MM.1S (cell line): ENCODE results near the gene CENPM.

ENCODE experiments used
- DNase-seq: peaks from one replicate; pipeline ENCODE4 v3.0.0-alpha.2; 2015
- H2AFZ ChIP-seq: fragments of 300-600 bp; sonication (generic); 2 replicates; pipeline ENCODE4 v1.6.0; 2016; ENCODE audit warnings: antibody characterized with exemption, low read length
- H3F3A ChIP-seq: fragments of 300-600 bp; sonication (generic); 2 replicates; pipeline ENCODE4 v1.6.1; 2016; ENCODE audit warnings: mild to moderate bottlenecking, antibody characterized with exemption, low read length, moderate library complexity, mixed read lengths; ENCODE audit not compliant: insufficient read depth
- H3K27ac ChIP-seq: fragments of 300-600 bp; sonication (generic); 2 replicates; pipeline ENCODE4 v1.5.1; 2016; ENCODE audit warnings: mild to moderate bottlenecking, low read length
- H3K27me3 ChIP-seq: fragments of 300-600 bp; sonication (generic); replicated peaks from 2 replicates; pipeline ENCODE4 v1.6.0; 2016; ENCODE audit warnings: low read length; ENCODE audit not compliant: insufficient read depth
- H3K36me3 ChIP-seq: fragments of 300-600 bp; sonication (generic); replicated peaks from 2 replicates; pipeline ENCODE4 v1.6.1; 2016; ENCODE audit warnings: mild to moderate bottlenecking, low read length, mixed read lengths; ENCODE audit not compliant: insufficient read depth
- H3K4me1 ChIP-seq: fragments of 300-600 bp; sonication (generic); 2 replicates; pipeline ENCODE4 v1.6.1; 2016; ENCODE audit warnings: low read length, mixed read lengths
- H3K4me2 ChIP-seq: fragments of 300-600 bp; sonication (generic); 2 replicates; pipeline ENCODE4 v1.6.0; 2016; ENCODE audit warnings: low read depth, low read length
- H3K4me3 ChIP-seq: fragments of 300-600 bp; sonication (generic); 2 replicates; pipeline ENCODE4 v1.5.1; 2016; ENCODE audit warnings: low read length, mixed read lengths
- H3K79me2 ChIP-seq: fragments of 300-600 bp; sonication (generic); 2 replicates; pipeline ENCODE4 v1.6.1; 2016; ENCODE audit warnings: mixed run types, low read length, mixed read lengths
- H3K9ac ChIP-seq: fragments of 300-600 bp; sonication (generic); 2 replicates; pipeline ENCODE4 v1.6.1; 2016; ENCODE audit warnings: low read length, mixed read lengths
- H3K9me2 ChIP-seq: fragments of 300-600 bp; sonication (generic); replicated peaks from 2 replicates; pipeline ENCODE4 v1.6.1; 2016; ENCODE audit warnings: mild to moderate bottlenecking, low read length, mixed read lengths; ENCODE audit not compliant: insufficient read depth
- H3K9me3 ChIP-seq: fragments of 300-600 bp; sonication (generic); replicated peaks from 2 replicates; pipeline ENCODE4 v1.6.1; 2016; ENCODE audit warnings: mild to moderate bottlenecking, low read length, mixed read lengths; ENCODE audit not compliant: insufficient read depth
- H4K20me1 ChIP-seq: fragments of 300-600 bp; sonication (generic); 2 replicates; pipeline ENCODE4 v1.6.1; 2016; ENCODE audit warnings: mild to moderate bottlenecking, low read length, moderate library complexity, mixed read lengths; ENCODE audit not compliant: insufficient read depth
- EZH2 ChIP-seq: fragments of 300-600 bp; sonication (generic); optimal IDR thresholded peaks from 2 replicates; pipeline ENCODE3; 2017; ENCODE audit warnings: low read depth, mild to moderate bottlenecking, antibody characterized with exemption, low read length, mixed read lengths
- EZH2phosphoT487 ChIP-seq: fragments of 300-600 bp; sonication (generic); IDR thresholded peaks from 2 replicates; pipeline ENCODE4 v1.6.1; 2018; ENCODE audit warnings: antibody characterized with exemption, low read length
- TF ChIP-seq, protein P1 (sequence below): fragments of 300-600 bp; sonication (generic); IDR thresholded peaks from 2 replicates; pipeline ENCODE4 v1.5.1; 2016; ENCODE audit warnings: antibody characterized with exemption, low read length, mixed read lengths

CENPM gene

DNA sequence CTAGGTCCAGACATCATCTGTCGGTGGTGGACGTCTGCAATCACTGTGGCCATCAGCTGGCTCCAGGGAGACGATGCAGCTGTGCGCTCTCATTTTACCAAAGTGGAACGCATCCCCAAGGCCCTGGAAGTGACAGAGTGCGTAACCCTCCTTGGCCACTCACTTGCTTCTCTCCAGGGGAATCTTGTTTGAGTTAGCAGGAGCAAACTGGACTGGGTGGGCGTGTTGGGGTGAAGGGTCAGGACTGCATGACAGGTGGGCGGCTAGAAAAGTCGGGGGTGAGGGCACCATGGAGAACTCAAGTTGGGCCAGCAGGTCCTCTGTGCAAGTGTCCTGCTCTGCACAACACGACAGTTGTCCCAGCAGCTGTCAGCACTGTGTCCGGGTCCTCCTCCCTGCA lies 48.3 kb downstream of the CENPM start:
- H4K20me1 ChIP-seq: no peaks in the 10 kb centered on the region
- H2AFZ ChIP-seq: no peak overlapping the region
- no peaks in the 10 kb centered on the region for H3K4me1 ChIP-seq
- no peaks in the 10 kb centered on the region for H3K27me3 ChIP-seq
- peaks cover 14% of the 10 kb centered on the region for H3K36me3 ChIP-seq
- no peak overlapping the region for H3K4me3 ChIP-seq
- H3K9me2 ChIP-seq: no peaks in the 10 kb centered on the region
- TF ChIP-seq, protein P1, sequence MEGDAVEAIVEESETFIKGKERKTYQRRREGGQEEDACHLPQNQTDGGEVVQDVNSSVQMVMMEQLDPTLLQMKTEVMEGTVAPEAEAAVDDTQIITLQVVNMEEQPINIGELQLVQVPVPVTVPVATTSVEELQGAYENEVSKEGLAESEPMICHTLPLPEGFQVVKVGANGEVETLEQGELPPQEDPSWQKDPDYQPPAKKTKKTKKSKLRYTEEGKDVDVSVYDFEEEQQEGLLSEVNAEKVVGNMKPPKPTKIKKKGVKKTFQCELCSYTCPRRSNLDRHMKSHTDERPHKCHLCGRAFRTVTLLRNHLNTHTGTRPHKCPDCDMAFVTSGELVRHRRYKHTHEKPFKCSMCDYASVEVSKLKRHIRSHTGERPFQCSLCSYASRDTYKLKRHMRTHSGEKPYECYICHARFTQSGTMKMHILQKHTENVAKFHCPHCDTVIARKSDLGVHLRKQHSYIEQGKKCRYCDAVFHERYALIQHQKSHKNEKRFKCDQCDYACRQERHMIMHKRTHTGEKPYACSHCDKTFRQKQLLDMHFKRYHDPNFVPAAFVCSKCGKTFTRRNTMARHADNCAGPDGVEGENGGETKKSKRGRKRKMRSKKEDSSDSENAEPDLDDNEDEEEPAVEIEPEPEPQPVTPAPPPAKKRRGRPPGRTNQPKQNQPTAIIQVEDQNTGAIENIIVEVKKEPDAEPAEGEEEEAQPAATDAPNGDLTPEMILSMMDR: no peak
- TF ChIP-seq EZH2phosphoT487 (no peak), EZH2 (no peak)
- no peak overlapping the region for H3K4me2 ChIP-seq
- H3K9ac ChIP-seq: no peak overlapping the region
- no peak for DNase-seq
- H3K9me3 ChIP-seq: no peaks in the 10 kb centered on the region
- H3F3A ChIP-seq: no peaks in the 10 kb centered on the region; the same call in 1 of the 2 replicates
- H3K79me2 ChIP-seq: 0 out of 2 replicates have a peak, but pooled peaks cover 3% of the 10 kb centered on the region
- H3K27ac ChIP-seq: no peak overlapping the region

DNA sequence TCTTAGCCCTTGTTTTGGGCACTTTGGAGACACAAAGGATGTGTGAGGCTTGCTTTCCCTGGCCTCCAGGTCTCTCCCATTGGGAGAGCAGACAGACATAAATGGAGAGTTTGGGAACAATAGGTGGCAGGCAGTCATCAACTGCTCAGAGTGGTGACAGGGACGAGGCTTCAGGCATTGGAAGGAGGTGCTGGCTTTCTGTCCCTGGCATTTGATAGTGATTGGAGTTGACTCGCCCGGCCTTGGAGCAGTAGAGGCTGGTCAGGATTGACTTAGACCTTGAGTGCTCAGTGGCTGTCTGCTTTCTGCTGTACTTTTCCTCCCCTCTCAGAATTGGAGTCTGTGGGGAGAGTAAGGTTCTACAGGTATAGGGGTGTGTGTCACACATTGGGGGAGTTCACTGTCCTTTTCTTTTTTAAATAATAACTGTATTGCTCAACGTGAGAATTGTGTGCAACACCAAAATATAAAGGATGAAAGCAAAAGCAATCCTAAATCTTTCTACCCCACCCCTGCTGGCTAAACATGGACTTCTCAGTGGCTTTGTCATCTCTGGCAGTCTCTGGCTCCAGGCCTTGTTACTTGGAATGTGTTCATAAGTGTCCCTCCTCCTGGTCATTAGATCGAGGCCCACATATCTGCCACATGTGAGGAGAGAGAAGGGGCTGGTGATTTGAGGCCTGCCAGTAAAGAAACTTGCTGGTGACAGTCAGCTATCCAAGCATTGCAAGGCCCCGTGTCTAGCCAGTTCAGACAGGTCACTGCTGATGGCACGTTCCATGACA lies 53.2 kb downstream of the CENPM start:
- no peak overlapping the region for H3K4me3 ChIP-seq
- no peak for DNase-seq
- peaks cover 7% of the 10 kb centered on the region; the same call in 1 of the 2 replicates for H3K79me2 ChIP-seq
- no peak overlapping the region for H3K4me2 ChIP-seq
- H3K9ac ChIP-seq: no peak overlapping the region
- H3K4me1 ChIP-seq: no peaks in the 10 kb centered on the region
- H3K27ac ChIP-seq: no peak overlapping the region
- no peak overlapping the region for H2AFZ ChIP-seq
- H3K36me3 ChIP-seq: peaks cover 15% of the 10 kb centered on the region
- H3K9me3 ChIP-seq: no peaks in the 10 kb centered on the region
- no peaks in the 10 kb centered on the region for H4K20me1 ChIP-seq
- H3F3A ChIP-seq: no peaks in the 10 kb centered on the region; the same call in 1 of the 2 replicates
- TF ChIP-seq EZH2: no peak
- TF ChIP-seq, protein P1: no peak
- TF ChIP-seq EZH2phosphoT487: no peak
- H3K9me2 ChIP-seq: no peaks in the 10 kb centered on the region
- H3K27me3 ChIP-seq: no peaks in the 10 kb centered on the region

DNA sequence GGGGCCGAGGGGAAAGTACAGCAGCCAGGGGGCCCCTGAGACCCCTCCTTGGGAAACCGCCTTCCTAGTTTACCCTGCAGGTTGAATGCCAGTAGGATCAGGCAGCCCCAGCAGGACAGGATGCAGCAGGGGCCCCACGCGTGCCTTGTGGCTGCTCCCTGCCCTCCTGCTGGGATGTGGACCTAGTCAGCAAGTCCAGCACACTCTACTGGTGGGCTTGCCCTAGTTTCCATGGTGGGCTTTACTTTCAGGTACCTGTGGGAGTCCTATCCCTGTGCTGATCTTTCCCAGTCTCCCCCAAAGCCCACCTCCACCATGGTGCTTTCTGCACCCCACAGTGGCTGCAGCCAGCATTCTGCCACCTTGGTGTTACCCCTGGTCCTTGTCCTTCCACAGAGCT lies 54.2 kb downstream of the CENPM start:
- H3K36me3 ChIP-seq: peaks cover 15% of the 10 kb centered on the region
- no peaks in the 10 kb centered on the region for H3K9me3 ChIP-seq
- H3K27ac ChIP-seq: no peak overlapping the region
- H4K20me1 ChIP-seq: no peaks in the 10 kb centered on the region
- no peak overlapping the region for H3K4me2 ChIP-seq
- DNase-seq: no peak
- no peak overlapping the region for H3K9ac ChIP-seq
- H3K27me3 ChIP-seq: no peaks in the 10 kb centered on the region
- peaks cover 7% of the 10 kb centered on the region; the same call in 1 of the 2 replicates for H3K79me2 ChIP-seq
- TF ChIP-seq EZH2 (no peak), EZH2phosphoT487 (no peak)
- TF ChIP-seq, protein P1: no peak
- no peak overlapping the region for H3K4me3 ChIP-seq
- no peaks in the 10 kb centered on the region for H3K4me1 ChIP-seq
- H2AFZ ChIP-seq: no peak overlapping the region
- H3K9me2 ChIP-seq: no peaks in the 10 kb centered on the region
- H3F3A ChIP-seq: no peaks in the 10 kb centered on the region; the same call in 1 of the 2 replicates
